ENCODE data around the gene MPZL2.

The MPZL2 gene

DNA sequence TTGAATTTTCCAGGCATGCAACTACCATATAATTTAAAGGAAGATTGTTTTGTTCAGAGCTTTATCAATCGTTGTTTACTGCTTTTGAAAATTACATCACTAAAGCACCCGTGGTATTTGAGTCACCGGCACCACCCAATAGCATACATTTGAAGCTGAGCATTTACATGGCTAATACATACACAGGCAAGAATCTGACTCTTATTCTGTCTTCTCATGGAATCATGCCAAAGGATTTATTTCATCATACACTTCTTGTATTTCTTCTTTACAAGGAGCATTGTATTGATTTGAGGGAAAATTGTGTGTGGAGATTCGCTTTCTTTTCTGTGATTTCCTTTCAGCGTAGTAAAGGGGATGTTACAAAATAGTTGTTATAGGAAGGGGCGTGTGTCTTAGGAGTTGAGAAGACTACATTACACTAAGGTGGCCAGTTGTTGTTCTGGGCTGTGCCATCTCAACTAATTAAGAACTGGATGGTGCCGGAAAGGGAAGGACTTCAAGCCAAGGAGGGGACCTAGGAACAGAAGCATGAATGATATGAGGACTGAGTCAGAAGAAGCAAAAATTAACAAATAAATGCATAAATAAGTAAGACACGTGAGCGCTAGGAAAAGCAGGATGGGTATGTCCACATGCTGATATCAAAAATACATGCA, 27.5 kb upstream of the MPZL2 start:
- TF ChIP-seq GATA2 (IDR thresholded peaks at IDR 0.05; ENCODE audit: low read depth, low read length) (no peak), GATA3 (IDR thresholded peaks at IDR 0.05; ENCODE audit: low read depth, low read length) (no peak)

- TF ChIP-seq GATA2 (IDR thresholded peaks at IDR 0.05; ENCODE audit: low read depth, low read length), result no peak
- no peak for TF ChIP-seq GATA3 (IDR thresholded peaks at IDR 0.05; ENCODE audit: low read depth, low read length)
Measured at GRCh38 chr11:118290923-118291322, 26.8 kb upstream of the MPZL2 start.

GRCh38 chr11:118289401-118289800, 25.3 kb upstream of the MPZL2 start:
- TF ChIP-seq GATA3 (IDR thresholded peaks at IDR 0.05; ENCODE audit: low read depth, low read length), result no peak
- no peak for TF ChIP-seq GATA2 (IDR thresholded peaks at IDR 0.05; ENCODE audit: low read depth, low read length)

- TF ChIP-seq GATA2 (IDR thresholded peaks at IDR 0.05; ENCODE audit: low read depth, low read length) (no peak), GATA3 (IDR thresholded peaks at IDR 0.05; ENCODE audit: low read depth, low read length) (no peak)
Measured at GRCh38 chr11:118287006-118287405, 22.9 kb upstream of the MPZL2 start.

- TF ChIP-seq GATA2 (IDR thresholded peaks at IDR 0.05; ENCODE audit: low read depth, low read length), result no peak
- TF ChIP-seq GATA3 (IDR thresholded peaks at IDR 0.05; ENCODE audit: low read depth, low read length), result no peak
Measured at GRCh38 chr11:118286545-118286944, 22.4 kb upstream of the MPZL2 start.

GRCh38 chr11:118283756-118284350, 19.8 kb upstream of the MPZL2 start:
- TF ChIP-seq GATA2 (IDR thresholded peaks at IDR 0.05; ENCODE audit: low read depth, low read length) (no peak), GATA3 (IDR thresholded peaks at IDR 0.05; ENCODE audit: low read depth, low read length) (no peak)

DNA sequence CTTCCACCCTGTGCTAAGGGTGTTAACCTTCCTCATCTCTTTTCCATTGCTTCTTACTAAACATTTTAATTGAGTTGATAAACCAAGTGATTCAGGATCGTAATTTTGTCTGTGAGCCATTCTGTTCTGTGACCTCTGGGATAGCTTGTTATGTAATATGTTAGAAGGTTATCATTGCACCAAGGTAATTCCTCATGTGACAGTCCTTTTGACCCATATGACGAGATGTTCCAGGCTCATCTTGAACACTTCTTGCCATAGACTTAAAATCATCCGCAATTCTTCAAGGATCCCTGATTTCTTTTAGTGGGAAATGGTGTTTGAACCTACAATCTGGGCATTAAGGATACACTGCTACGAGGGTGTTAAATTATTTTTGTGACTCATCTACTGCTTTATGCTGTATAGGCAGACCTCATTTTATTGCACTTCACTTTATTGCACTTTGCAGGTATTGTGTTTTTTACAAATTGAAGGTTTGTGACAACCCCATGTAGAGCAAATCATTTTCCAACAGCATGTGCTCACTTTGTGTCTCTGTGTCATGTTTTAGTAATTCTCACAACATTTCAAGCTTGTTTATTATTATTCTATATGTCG, 19.0 kb upstream of the MPZL2 start:
- TF ChIP-seq GATA2 (IDR thresholded peaks at IDR 0.05; ENCODE audit: low read depth, low read length), result no peak
- no peak for TF ChIP-seq GATA3 (IDR thresholded peaks at IDR 0.05; ENCODE audit: low read depth, low read length)

DNA sequence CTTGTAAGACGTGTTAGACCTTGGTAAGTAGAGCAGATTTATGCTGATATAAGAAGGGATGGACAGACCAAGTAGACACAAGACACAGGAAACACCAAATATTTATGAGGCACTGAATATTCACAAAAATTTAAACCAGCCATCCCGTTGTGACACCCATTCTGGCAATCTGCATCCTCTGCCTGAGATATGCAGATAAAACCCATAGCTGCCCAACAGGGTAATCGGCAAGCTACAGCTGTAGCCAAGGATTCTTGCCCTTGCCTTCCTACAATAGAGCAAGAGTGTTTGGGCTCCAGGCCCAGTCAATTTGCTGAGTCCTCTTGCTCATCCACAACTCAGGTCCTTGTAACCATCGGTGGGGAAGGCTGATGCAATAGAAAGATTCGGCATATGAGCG, 18.5 kb upstream of the MPZL2 start:
- TF ChIP-seq GATA3 (IDR thresholded peaks at IDR 0.05; ENCODE audit: low read depth, low read length) (no peak), GATA2 (IDR thresholded peaks at IDR 0.05; ENCODE audit: low read depth, low read length) (no peak)

DNA sequence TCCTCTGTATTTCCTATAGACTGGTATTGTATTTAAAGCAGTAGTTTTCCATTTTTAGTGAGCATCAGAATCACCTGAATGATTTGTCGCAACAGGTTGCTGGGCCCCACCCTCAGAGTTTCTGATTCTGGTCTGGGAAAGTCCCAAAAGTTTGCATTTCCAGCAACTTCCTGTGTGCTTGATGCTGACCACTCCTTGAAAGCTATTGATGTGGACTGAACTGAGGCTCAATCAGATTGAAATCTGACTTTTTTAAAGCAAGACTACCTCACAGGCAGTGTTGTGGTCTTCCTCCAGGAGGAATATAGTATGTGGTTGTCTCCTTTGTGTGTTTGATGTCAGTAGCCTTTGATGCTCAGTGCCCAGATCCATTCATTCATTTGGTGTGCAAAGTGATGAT, 17.2 kb upstream of the MPZL2 start:
- TF ChIP-seq GATA3 (IDR thresholded peaks at IDR 0.05; ENCODE audit: low read depth, low read length) (no peak), GATA2 (IDR thresholded peaks at IDR 0.05; ENCODE audit: low read depth, low read length) (no peak)

- no peak for TF ChIP-seq GATA2 (IDR thresholded peaks at IDR 0.05; ENCODE audit: low read depth, low read length)
- no peak for TF ChIP-seq GATA3 (IDR thresholded peaks at IDR 0.05; ENCODE audit: low read depth, low read length)
Measured at GRCh38 chr11:118277312-118277711, 13.2 kb upstream of the MPZL2 start.

DNA sequence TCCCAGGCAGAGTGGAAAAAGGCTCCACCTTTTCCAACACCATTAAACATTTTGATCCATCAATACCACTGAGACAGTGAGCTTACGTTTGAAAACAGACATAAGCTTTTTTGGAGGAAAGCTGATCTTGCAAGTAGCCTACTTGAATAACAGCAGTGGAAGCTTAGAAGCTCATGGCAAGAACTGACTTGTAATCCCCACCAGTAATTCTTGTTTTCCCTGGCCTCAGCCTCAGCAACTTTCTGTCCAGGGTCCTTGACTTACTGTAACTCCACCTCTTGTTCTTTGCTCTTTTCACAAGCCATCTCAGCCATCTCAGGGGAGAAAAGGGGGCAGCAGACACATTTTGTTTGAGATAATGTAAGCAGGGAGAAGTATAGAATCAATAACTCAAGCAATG, 12.3 kb upstream of the MPZL2 start:
- TF ChIP-seq GATA3 (IDR thresholded peaks at IDR 0.05; ENCODE audit: low read depth, low read length), result no peak
- TF ChIP-seq GATA2 (IDR thresholded peaks at IDR 0.05; ENCODE audit: low read depth, low read length), result no peak

GRCh38 chr11:118275176-118275575, 11.1 kb upstream of the MPZL2 start:
- TF ChIP-seq GATA2 (IDR thresholded peaks at IDR 0.05; ENCODE audit: low read depth, low read length) (no peak), GATA3 (IDR thresholded peaks at IDR 0.05; ENCODE audit: low read depth, low read length) (no peak)

DNA sequence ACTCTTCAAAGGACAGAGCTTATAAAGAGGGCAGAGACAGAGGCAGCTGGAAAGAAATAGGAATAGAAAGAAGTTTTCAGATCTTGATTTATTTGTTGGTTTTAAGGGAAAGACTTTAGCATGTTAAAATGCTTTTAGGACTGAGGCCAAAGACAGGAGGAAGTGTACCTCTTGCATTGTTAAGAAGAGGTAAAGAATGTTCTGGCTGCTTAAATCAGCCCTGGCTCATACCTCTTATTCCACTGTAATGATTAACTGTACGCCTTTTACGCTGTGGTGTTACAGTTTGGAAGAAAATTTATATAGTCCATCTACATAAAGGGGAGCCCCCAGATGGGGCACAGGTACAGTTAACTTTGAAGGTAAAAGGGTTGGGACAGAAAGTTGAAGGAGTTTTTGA, 10.1 kb upstream of the MPZL2 start:
- TF ChIP-seq GATA2 (IDR thresholded peaks at IDR 0.05; ENCODE audit: low read depth, low read length) (no peak), GATA3 (IDR thresholded peaks at IDR 0.05; ENCODE audit: low read depth, low read length) (no peak)

- TF ChIP-seq GATA2 (IDR thresholded peaks at IDR 0.05; ENCODE audit: low read depth, low read length), result no peak
- no peak for TF ChIP-seq GATA3 (IDR thresholded peaks at IDR 0.05; ENCODE audit: low read depth, low read length)
Measured at GRCh38 chr11:118272001-118272400, 7.9 kb upstream of the MPZL2 start.

DNA sequence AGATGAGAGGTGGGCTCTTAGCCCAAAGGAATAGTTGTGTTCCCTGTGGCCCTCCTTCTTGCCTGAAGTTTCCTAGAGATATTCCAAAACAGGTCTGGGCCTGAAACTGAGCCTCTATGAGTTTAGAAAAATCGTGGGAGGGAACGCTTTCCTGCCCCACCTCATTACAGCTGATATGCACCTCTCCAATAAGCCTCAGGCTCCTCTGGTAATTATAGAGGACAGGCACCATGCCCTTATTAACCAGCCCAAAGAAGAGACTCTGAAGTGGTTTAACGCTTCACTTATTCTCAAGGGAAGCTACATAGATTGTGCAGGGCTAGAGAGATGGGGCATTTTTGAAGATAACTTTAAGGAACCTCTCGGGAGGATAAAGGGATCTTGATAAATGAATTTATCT, 3.4 kb upstream of the MPZL2 start:
- no peak for TF ChIP-seq GATA3 (IDR thresholded peaks at IDR 0.05; ENCODE audit: low read depth, low read length)
- TF ChIP-seq GATA2 (IDR thresholded peaks at IDR 0.05; ENCODE audit: low read depth, low read length), result no peak

Measured in SH-SY5Y (cell line).